RWPE1 (cell line): ENCODE results near the gene TCAF1.
"Not testable (repeated sequence)": the region's sequence is repeated elsewhere in the genome, so short reads cannot be mapped to it uniquely, and the experiment has no call there.

Source experiments
- CTCF ChIA-PET: fragments of 350-600 bp; sonication (Branson Sonifier 250); formaldehyde crosslinking; extraction: SDS; loops from one replicate; lab custom pipeline; 2021; lab: Yijun Ruan, JAX
- POLR2A ChIA-PET: fragments of 400-600 bp; formaldehyde crosslinking; extraction: SDS; loops from one replicate; lab custom pipeline; 2020; ENCODE audit warnings: antibody characterized with exemption; ENCODE audit not compliant: low non-redundant PET; lab: Yijun Ruan, JAX
- DNase-seq: peaks from one replicate; pipeline ENCODE4 v3.0.0; 2012; ENCODE audit warnings: low spot score
- H3K27ac ChIP-seq: fragments of 450-650 bp; 2 replicates; pipeline ENCODE4 v1.5.1; 2017
- CTCF ChIP-seq: fragments of 450-650 bp; conservative IDR thresholded peaks from 2 replicates; pipeline ENCODE4 v1.5.1; 2017; ENCODE audit warnings: low read depth, mild to moderate bottlenecking

Gene TCAF1

DNA sequence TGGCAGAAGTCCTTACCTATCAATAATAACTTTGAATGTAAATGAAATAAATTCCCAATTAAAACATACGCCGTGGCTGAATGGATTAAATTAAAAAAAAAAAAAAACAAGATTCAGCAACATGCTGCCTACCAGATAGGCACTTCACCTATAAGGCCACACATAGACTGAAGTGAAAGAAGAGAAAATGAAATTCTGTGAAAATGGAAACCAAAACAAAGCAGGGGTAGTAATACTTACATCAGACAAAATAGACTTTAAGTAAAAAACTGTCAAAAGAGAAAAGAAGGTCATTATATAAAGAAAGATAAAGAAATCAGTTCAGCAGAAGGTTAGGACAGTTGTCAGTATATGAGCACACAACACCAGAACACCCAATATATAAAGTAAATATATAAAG is 55.3 kb downstream of the TCAF1 start:
- no peak for TF ChIP-seq CTCF
- no peak overlapping the region for H3K27ac ChIP-seq
- DNase-seq, result no peak
- CTCF ChIA-PET, result no interaction called here
- POLR2A ChIA-PET, result no interaction called here

- H3K27ac ChIP-seq, POLR2A ChIA-PET, CTCF ChIA-PET, DNase-seq: not testable (repeated sequence)
Observed at GRCh38 chr7:143841696-143842095, 60.3 kb downstream of the TCAF1 start.

GRCh38 chr7:143840062-143840461 is 61.9 kb downstream of the TCAF1 start:
- DNase-seq, CTCF ChIA-PET, H3K27ac ChIP-seq, POLR2A ChIA-PET: not testable (repeated sequence)

DNA sequence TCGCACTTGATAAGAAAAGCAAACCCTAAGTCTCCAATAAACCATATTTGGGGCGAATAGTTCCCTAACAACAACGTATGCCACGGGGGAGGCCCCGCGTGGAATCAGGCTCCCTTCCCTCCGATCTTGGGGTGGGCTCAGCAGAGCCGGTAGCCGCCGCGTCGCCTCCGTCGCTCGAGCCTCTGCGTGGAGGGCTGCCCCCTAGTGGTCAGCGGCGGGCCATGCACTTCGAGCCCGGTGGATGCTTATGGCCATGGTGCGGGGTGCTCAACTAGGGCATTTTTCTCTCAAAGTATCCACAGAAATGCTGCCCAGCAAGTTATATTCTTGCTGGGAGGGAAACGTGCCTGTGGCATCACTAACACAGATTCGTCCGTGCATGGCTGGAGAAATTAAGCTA is 64.8 kb downstream of the TCAF1 start:
- DNase-seq, H3K27ac ChIP-seq, CTCF ChIA-PET, POLR2A ChIA-PET: not testable (repeated sequence)

GRCh38 chr7:143836622-143837021 is 65.4 kb downstream of the TCAF1 start:
- DNase-seq, H3K27ac ChIP-seq, POLR2A ChIA-PET, CTCF ChIA-PET: not testable (repeated sequence)

DNA sequence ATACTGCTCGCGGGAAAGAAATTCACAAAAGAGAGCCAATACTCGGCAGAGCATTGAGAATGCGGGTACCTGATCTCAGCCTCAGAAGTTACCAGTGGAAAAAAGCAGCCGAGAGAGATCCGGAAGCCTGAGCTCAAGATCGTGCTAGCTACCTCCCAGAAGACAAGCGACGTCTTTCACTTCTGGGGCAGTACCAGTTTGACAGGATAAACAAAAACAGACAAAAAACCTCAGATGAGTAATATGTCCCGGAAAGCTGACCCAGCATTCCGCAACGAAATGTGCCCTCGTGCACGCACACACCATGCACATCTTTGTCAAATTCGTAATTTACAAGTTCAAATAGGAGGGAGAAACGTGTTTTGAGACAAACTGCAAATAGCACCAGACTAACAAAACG is 65.9 kb downstream of the TCAF1 start:
- POLR2A ChIA-PET, DNase-seq, CTCF ChIA-PET, H3K27ac ChIP-seq: not testable (repeated sequence)

DNA sequence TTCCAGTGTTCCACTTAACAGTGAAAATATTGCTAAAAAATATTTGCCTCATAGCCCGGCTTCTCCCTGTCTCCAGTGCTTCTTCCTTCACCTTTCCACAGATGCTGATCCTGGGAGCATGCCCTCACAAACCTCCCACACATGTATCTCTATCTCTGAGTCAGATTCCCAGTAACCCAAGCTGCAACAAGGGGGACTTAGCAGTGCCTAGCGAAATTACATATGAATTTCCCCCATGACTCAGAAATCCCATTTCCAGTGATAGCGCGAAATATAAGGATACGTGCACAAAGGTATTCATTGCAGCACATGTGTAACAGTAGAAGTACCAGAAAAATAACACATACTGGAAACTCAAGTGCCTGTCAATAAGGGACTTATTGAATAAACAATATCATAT is 75.4 kb downstream of the TCAF1 start:
- H3K27ac ChIP-seq, DNase-seq, POLR2A ChIA-PET, CTCF ChIA-PET: not testable (repeated sequence)

DNA sequence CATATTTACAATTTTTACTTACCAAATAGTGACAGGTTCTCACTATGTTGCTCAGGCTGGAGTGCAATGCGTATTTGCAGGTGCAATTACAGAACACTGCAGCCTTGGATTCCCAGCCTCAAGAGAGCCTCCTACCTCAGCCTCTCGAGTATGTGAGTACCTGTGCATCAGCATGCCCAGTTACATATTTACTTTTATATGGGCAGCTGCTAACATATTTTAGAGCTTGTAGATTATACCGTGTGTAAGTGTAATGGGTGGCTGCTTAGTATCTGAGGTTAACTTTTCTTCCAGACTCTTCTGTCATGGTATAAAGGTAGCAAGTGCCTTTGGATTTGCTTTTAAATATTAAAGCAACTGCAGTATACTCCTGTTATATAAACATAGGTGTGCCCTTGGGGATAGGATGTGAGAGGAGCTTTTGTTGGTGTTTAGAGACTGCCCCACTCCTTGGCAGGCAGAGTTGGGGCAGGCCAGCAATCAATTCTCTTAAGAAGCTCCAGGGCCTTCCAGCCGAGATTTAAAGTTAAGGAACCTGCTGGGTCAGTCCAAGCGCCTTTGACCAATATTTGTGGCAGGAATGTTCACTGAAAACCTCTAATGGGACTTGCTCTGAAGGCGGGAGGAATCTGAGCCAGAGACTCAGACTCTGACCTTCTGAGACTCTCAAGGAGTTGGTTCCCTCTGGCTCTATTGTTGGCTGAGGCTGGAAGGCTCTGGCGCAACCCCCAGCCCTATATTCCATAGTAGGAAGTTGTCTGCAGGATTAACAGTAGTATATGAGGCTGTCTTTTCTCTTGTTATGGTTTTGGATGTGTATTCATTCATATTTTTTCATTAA is 77.5 kb downstream of the TCAF1 start:
- DNase-seq, H3K27ac ChIP-seq, CTCF ChIA-PET, POLR2A ChIA-PET: not testable (repeated sequence)

- H3K27ac ChIP-seq, POLR2A ChIA-PET, DNase-seq, CTCF ChIA-PET: not testable (repeated sequence)
Observed at GRCh38 chr7:143823634-143824294, 78.2 kb downstream of the TCAF1 start.

DNA sequence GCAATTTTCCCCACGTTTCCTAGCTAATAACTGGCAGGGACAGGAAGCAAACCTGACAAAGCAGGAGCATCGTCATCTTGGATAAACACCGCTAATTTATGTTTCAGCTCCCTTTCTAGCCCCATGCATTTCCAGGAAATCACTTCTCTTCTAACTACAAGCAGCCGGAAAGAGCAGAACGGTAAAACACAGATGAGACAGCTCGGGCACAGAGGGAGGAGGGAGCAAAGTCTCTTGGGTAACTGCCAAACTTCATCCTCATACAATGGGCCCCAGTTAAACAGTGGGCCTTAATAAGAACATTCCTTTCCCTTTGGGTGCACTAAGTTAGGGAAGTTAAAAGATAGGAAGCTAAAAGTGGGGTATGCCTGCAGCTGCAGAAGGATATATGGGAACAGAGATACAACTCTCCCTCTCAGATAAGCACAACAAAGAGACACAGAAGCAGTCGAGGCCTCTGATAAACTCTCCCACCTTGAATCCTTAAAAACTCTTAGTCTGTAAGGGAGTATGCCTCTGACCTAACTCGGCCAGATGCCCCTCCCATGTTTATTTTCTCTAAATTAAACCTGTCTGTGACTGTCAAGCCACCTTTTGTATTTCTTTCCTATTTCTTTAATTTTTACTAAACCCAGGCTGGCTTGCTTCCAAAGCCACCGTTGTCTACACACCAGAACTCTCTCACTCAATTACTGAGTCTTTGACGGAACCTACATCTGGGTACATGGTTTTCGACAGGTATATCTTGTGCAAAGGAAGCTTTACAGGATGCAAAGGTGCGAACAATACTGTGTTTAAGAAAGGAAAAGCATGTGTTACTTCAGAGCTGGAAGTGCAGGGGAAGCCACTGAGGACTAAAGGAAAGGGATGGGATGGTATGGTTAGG is 80.3 kb downstream of the TCAF1 start:
- POLR2A ChIA-PET, H3K27ac ChIP-seq, DNase-seq, CTCF ChIA-PET: not testable (repeated sequence)

GRCh38 chr7:143817873-143818272 is 84.1 kb downstream of the TCAF1 start:
- H3K27ac ChIP-seq, CTCF ChIA-PET, POLR2A ChIA-PET, DNase-seq: not testable (repeated sequence)

DNA sequence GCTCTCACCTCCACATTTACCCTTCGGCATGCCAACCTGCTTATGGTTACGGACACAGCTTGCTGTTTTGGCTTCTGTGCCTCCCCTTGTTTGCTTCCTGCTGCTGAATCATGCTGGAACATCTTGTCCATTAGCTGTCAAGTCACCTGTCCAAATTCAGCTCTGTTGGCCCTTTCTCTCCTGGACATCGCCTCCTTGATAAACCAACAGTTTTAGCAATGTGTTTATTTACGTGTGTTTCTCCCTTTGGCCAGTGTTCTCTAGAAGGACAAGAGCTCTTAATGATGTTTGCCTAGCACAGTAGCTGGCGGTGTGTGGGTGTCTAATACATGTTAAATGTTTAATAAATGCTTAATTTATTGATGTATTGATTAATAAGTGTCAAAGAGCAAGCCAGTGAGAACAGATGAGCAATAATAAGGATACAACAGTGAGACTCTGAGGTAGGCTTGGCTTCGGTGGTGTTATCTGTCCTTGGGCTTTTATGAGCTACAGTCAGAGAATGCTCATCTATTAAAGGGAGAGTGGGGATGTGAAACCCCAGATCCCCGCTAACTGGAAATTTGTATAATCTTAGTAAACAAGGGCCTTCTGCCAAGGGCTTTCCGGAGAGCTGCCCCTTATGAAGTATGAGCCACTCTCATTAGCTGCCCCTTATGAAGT is 85.4 kb downstream of the TCAF1 start:
- POLR2A ChIA-PET, DNase-seq, CTCF ChIA-PET, H3K27ac ChIP-seq: not testable (repeated sequence)

DNA sequence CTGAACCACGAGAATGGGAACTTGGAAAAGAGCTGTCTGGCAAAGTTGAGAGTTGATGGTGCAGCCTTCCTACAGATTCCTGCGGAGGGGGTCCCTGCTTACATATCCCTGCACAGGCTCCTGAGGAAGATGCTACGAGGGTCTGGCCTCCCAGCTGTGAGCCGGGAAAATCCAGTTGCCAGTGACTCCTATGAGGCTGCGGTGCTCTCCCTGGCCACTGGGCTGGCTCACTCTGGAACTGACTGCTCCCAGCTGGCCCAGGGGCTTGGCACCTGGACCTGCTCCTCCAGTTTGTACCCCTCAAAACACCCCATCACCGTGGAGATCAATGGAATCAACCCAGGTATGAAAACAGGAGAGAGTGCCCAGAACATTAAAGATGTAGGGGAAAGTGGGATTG is 91.3 kb downstream of the TCAF1 start:
- CTCF ChIA-PET, DNase-seq, H3K27ac ChIP-seq, POLR2A ChIA-PET: not testable (repeated sequence)

GRCh38 chr7:143806664-143807071 is 95.3 kb downstream of the TCAF1 start:
- H3K27ac ChIP-seq, CTCF ChIA-PET, DNase-seq, POLR2A ChIA-PET: not testable (repeated sequence)
